ENCODE measurements around the gene JMJD1C. TPM values are rescaled to one million over a fixed set of nuclear protein-coding genes. Genes with fewer than 3 reads are reported as not detected.
"Not testable (repeated sequence)": the region's sequence is repeated elsewhere in the genome, so short reads cannot be mapped to it uniquely, and the experiment has no call there.

Gene JMJD1C
- polyA plus RNA-seq, 2 donors, result 22.0 to 49.1 TPM

DNA sequence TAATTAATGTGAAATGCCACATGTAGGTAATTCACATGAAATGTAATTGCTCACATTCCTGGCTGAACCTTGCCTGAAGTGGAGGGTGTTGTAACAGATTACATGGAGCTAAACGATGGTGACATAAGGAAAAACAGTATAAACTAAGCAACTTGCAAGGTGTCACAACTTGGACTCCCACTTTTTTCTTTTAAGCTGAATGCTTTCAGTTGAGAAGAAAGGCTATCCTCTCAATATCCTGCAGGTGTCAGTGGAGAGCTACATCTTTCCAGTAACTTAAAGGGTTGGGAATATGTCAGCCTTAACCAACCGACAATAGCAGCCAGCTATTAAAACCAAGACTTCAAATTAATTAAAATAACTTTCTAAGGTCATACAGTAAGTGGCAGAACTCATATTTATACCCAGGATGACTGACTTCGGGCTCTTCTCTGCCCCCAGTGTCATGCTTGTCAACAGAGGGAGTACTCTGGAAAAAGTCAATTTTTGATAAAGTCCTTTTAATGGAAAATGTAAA is 299.0 kb downstream of the JMJD1C start:
- no peak overlapping the region for H3K4me3 ChIP-seq (ENCODE audit: low read depth in 1 of 2, low read length in 2 of 2)

GRCh38 chr10:63165249-63165648 is 300.5 kb downstream of the JMJD1C start:
- H3K9me3 ChIP-seq (ENCODE audit: control insufficient read depth in 2 of 2, insufficient read depth in 1 of 2, low read depth in 1 of 2, low read length in 1 of 2), result no peaks in the 10 kb centered on the region
- H3K27me3 ChIP-seq (ENCODE audit: control insufficient read depth in 1 of 2, insufficient read depth in 2 of 2, low read length in 2 of 2), result no peaks in the 10 kb centered on the region
- no peak overlapping the region for H3K27ac ChIP-seq (ENCODE audit: low read depth in 2 of 2, low read length in 1 of 2)
- 94 to 95% methylated on average over 7 of the region's 7 CpGs for WGBS, 2 donors
- H3K4me3 ChIP-seq (ENCODE audit: low read depth in 1 of 2, low read length in 2 of 2), result no peak overlapping the region
- peaks cover under 1 to 3% of the 10 kb centered on the region in 2 donors for H3K36me3 ChIP-seq (ENCODE audit: control insufficient read depth in 2 of 2, insufficient read depth in 2 of 2, low read length in 1 of 2)
- no peaks in the 10 kb centered on the region for H3K4me1 ChIP-seq (ENCODE audit: control insufficient read depth in 2 of 2, insufficient read depth in 2 of 2, low read length in 1 of 2)

More for the DNA sequence above, 299.0 kb downstream of the JMJD1C start:
- no peaks in the 10 kb centered on the region for H3K9me3 ChIP-seq (ENCODE audit: control insufficient read depth in 2 of 2, insufficient read depth in 1 of 2, low read depth in 1 of 2, low read length in 1 of 2)
- 17 to 19% methylated on average over 3 of the region's 3 CpGs for WGBS, 2 donors
- H3K27me3 ChIP-seq (ENCODE audit: control insufficient read depth in 1 of 2, insufficient read depth in 2 of 2, low read length in 2 of 2), result no peaks in the 10 kb centered on the region
- H3K4me1 ChIP-seq (ENCODE audit: control insufficient read depth in 2 of 2, insufficient read depth in 2 of 2, low read length in 1 of 2), result no peaks in the 10 kb centered on the region
- peaks cover 3% of the 10 kb centered on the region in 2 donors for H3K36me3 ChIP-seq (ENCODE audit: control insufficient read depth in 2 of 2, insufficient read depth in 2 of 2, low read length in 1 of 2)
- no peak overlapping the region for H3K27ac ChIP-seq (ENCODE audit: low read depth in 2 of 2, low read length in 1 of 2)

DNA sequence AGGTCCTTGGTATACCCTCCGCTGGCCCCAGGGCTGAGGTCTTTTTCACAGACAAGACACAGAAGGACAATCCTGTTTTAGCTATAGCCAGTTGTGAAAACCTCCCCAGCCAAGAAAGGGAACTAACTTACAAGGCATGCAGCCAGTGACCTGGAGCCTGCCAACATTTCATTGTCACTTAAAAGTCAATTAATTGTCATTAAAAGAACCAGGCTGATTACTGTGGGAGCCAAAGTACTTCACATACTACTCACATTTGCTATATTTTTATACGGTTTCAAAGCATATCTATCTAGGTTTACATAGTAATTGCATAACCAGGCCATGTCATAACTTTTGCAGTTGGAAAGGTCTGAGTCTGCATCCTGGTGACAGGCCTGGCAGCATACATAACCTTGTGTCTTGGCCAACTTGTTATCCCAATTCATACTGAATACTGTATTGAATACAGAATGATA is 301.6 kb downstream of the JMJD1C start:
- H3K27ac ChIP-seq (ENCODE audit: low read depth in 2 of 2, low read length in 1 of 2), result no peak overlapping the region
- H3K27me3 ChIP-seq (ENCODE audit: control insufficient read depth in 1 of 2, insufficient read depth in 2 of 2, low read length in 2 of 2), result no peaks in the 10 kb centered on the region
- WGBS, 2 donors, result 60 to 62% methylated on average over 2 of the region's 2 CpGs
- H3K9me3 ChIP-seq (ENCODE audit: control insufficient read depth in 2 of 2, insufficient read depth in 1 of 2, low read depth in 1 of 2, low read length in 1 of 2), result no peaks in the 10 kb centered on the region
- no peaks in the 10 kb centered on the region for H3K36me3 ChIP-seq (ENCODE audit: control insufficient read depth in 2 of 2, insufficient read depth in 2 of 2, low read length in 1 of 2)
- no peaks in the 10 kb centered on the region for H3K4me1 ChIP-seq (ENCODE audit: control insufficient read depth in 2 of 2, insufficient read depth in 2 of 2, low read length in 1 of 2)
- no peak overlapping the region for H3K4me3 ChIP-seq (ENCODE audit: low read depth in 1 of 2, low read length in 2 of 2)

- Histone ChIP-seq H3K4me3 (ENCODE audit: low read depth in 1 of 2, low read length in 2 of 2) (no peak overlapping the region), H3K36me3 (ENCODE audit: control insufficient read depth in 2 of 2, insufficient read depth in 2 of 2, low read length in 1 of 2) (no peaks in the 10 kb centered on the region), H3K27ac (ENCODE audit: low read depth in 2 of 2, low read length in 1 of 2) (no peak overlapping the region), H3K9me3 (ENCODE audit: control insufficient read depth in 2 of 2, insufficient read depth in 1 of 2, low read depth in 1 of 2, low read length in 1 of 2) (no peaks in the 10 kb centered on the region), H3K27me3 (ENCODE audit: control insufficient read depth in 1 of 2, insufficient read depth in 2 of 2, low read length in 2 of 2) (no peaks in the 10 kb centered on the region), H3K4me1 (ENCODE audit: control insufficient read depth in 2 of 2, insufficient read depth in 2 of 2, low read length in 1 of 2) (no peaks in the 10 kb centered on the region)
- 58 to 66% methylated on average over 2 of the region's 2 CpGs for WGBS, 2 donors
Observed at GRCh38 chr10:63161592-63161991, 304.2 kb downstream of the JMJD1C start.

GRCh38 chr10:63157845-63158624 is 307.7 kb downstream of the JMJD1C start:
- H3K27me3 ChIP-seq (ENCODE audit: control insufficient read depth in 1 of 2, insufficient read depth in 2 of 2, low read length in 2 of 2), result no peaks in the 10 kb centered on the region
- WGBS, 2 donors, result 58 to 71% methylated on average over 3 of the region's 3 CpGs
- H3K36me3 ChIP-seq (ENCODE audit: control insufficient read depth in 2 of 2, insufficient read depth in 2 of 2, low read length in 1 of 2), result peaks cover 0 to 3% of the 10 kb centered on the region in 2 donors

DNA sequence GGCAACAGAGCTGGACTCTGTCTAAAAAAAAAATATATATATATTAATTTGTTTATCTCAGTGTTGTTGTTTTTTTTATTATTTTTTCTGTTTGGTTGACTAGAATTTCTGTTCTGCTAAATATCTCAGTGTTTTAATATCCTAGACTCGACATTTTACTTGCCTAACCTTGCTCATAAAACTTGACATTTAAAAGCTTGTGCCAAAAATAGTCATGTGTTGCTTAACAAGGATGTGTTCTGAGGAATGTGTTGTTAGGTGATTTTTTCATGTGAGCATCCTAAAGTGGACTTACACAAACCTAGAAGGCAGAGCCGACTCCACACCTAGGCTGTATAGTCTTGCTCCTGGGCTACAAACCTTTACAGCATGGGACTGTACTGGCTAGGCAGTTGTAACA is 309.5 kb downstream of the JMJD1C start:
- 78% methylated on average over 2 of the region's 2 CpGs for WGBS, 2 donors
- no peaks in the 10 kb centered on the region for H3K27me3 ChIP-seq (ENCODE audit: control insufficient read depth in 1 of 2, insufficient read depth in 2 of 2, low read length in 2 of 2)
- H3K27ac ChIP-seq (ENCODE audit: low read depth in 2 of 2, low read length in 1 of 2), result no peak overlapping the region

More at GRCh38 chr10:63157845-63158624, 307.7 kb downstream of the JMJD1C start:
- H3K9me3 ChIP-seq (ENCODE audit: control insufficient read depth in 2 of 2, insufficient read depth in 1 of 2, low read depth in 1 of 2, low read length in 1 of 2), result no peaks in the 10 kb centered on the region
- no peak overlapping the region for H3K27ac ChIP-seq (ENCODE audit: low read depth in 2 of 2, low read length in 1 of 2)
- no peak overlapping the region for H3K4me3 ChIP-seq (ENCODE audit: low read depth in 1 of 2, low read length in 2 of 2)
- no peaks in the 10 kb centered on the region for H3K4me1 ChIP-seq (ENCODE audit: control insufficient read depth in 2 of 2, insufficient read depth in 2 of 2, low read length in 1 of 2)

GRCh38 chr10:63155388-63156020 is 310.3 kb downstream of the JMJD1C start:
- no peaks in the 10 kb centered on the region for H3K27me3 ChIP-seq (ENCODE audit: control insufficient read depth in 1 of 2, insufficient read depth in 2 of 2, low read length in 2 of 2)
- no peak overlapping the region for H3K4me3 ChIP-seq (ENCODE audit: low read depth in 1 of 2, low read length in 2 of 2)
- H3K4me1 ChIP-seq (ENCODE audit: control insufficient read depth in 2 of 2, insufficient read depth in 2 of 2, low read length in 1 of 2), result no peaks in the 10 kb centered on the region
- WGBS, 2 donors, result 86 to 92% methylated on average over 8 of the region's 8 CpGs
- H3K27ac ChIP-seq (ENCODE audit: low read depth in 2 of 2, low read length in 1 of 2), result no peak overlapping the region
- H3K9me3 ChIP-seq (ENCODE audit: control insufficient read depth in 2 of 2, insufficient read depth in 1 of 2, low read depth in 1 of 2, low read length in 1 of 2), result no peaks in the 10 kb centered on the region
- H3K36me3 ChIP-seq (ENCODE audit: control insufficient read depth in 2 of 2, insufficient read depth in 2 of 2, low read length in 1 of 2), result peaks cover 0 to 3% of the 10 kb centered on the region in 2 donors

More for the DNA sequence above, 309.5 kb downstream of the JMJD1C start:
- Histone ChIP-seq H3K9me3 (ENCODE audit: control insufficient read depth in 2 of 2, insufficient read depth in 1 of 2, low read depth in 1 of 2, low read length in 1 of 2) (no peaks in the 10 kb centered on the region), H3K4me1 (ENCODE audit: control insufficient read depth in 2 of 2, insufficient read depth in 2 of 2, low read length in 1 of 2) (no peaks in the 10 kb centered on the region), H3K36me3 (ENCODE audit: control insufficient read depth in 2 of 2, insufficient read depth in 2 of 2, low read length in 1 of 2) (peaks cover 0 to 3% of the 10 kb centered on the region in 2 donors), H3K4me3 (ENCODE audit: low read depth in 1 of 2, low read length in 2 of 2) (no peak overlapping the region)

DNA sequence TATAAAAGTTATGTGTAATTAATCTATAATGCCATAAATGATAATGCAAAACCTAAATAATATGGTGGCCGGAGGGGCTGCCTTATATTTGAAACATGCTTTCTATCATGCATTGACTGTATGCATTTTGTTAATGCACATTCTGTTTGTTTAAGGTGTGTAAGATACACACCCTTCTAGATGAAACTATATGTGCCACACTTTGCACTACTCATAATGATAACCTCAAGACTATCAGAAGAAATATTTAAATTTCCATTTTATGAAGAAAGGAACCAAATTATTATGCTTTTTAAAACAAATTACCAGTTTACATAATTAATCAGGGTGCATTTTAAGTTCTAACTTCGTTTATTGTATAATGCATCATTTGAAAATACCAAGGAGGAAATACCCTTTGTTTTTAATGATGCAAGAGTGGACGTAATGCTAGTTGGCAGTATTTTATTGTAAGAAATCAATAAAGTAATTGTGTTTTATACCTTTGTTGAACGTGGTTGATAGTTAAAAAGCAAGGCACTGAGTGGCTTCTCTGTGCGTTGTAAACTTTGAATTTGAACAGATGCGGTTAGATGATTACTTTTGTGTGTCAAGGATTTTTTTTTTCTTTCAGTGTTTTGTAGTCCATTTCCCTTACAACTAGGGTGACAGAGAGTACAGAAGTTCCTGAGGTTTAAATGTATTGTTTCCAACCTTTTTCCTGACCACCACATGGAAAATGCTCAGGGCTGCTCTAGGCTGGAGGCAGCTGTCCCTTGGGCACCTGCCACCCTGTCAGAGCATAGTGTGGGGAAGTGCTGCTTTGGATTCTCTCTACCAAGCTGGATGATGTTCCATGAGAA is 311.0 kb downstream of the JMJD1C start:
- 81 to 84% methylated on average over 6 of the region's 6 CpGs for WGBS, 2 donors
- Histone ChIP-seq H3K4me1 (ENCODE audit: control insufficient read depth in 2 of 2, insufficient read depth in 2 of 2, low read length in 1 of 2) (no peaks in the 10 kb centered on the region), H3K27ac (ENCODE audit: low read depth in 2 of 2, low read length in 1 of 2) (peak overlapping the region in 1 of 2 donors; percentile 1), H3K36me3 (ENCODE audit: control insufficient read depth in 2 of 2, insufficient read depth in 2 of 2, low read length in 1 of 2) (peaks cover 0 to 3% of the 10 kb centered on the region in 2 donors), H3K4me3 (ENCODE audit: low read depth in 1 of 2, low read length in 2 of 2) (no peak overlapping the region), H3K27me3 (ENCODE audit: control insufficient read depth in 1 of 2, insufficient read depth in 2 of 2, low read length in 2 of 2) (no peaks in the 10 kb centered on the region), H3K9me3 (ENCODE audit: control insufficient read depth in 2 of 2, insufficient read depth in 1 of 2, low read depth in 1 of 2, low read length in 1 of 2) (no peaks in the 10 kb centered on the region)

DNA sequence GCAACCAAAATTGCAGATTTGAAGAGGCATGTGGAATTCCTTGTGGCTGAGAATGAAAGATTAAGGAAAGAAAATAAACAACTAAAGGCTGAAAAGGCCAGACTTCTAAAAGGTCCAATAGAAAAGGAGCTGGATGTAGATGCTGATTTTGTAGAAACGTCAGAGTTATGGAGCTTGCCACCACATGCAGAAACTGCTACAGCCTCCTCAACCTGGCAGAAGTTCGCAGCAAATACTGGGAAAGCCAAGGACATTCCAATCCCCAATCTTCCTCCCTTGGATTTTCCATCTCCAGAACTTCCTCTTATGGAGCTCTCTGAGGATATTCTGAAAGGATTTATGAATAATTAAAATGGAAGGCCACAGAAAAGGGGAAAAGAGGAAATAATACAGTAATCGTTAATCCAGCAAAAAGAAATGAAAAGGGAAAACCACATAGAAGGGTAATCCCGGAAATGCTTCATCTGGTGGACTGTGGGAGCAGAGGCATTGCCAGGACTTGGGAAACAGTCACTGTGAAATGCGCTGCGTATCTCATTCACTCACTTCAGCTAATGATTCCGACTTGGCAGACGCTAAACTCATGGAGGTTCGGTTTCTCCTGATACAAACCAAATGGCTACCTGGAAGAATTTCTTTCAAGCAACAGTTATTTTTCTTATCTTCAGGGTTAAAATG is 311.8 kb downstream of the JMJD1C start:
- not testable (repeated sequence) for H3K27ac ChIP-seq (ENCODE audit: low read depth in 2 of 2, low read length in 1 of 2); H3K27me3 ChIP-seq (ENCODE audit: control insufficient read depth in 1 of 2, insufficient read depth in 2 of 2, low read length in 2 of 2); H3K36me3 ChIP-seq (ENCODE audit: control insufficient read depth in 2 of 2, insufficient read depth in 2 of 2, low read length in 1 of 2); H3K4me3 ChIP-seq (ENCODE audit: low read depth in 1 of 2, low read length in 2 of 2); H3K4me1 ChIP-seq (ENCODE audit: control insufficient read depth in 2 of 2, insufficient read depth in 2 of 2, low read length in 1 of 2); H3K9me3 ChIP-seq (ENCODE audit: control insufficient read depth in 2 of 2, insufficient read depth in 1 of 2, low read depth in 1 of 2, low read length in 1 of 2)
- WGBS, 2 donors, result 80 to 81% methylated on average over 9 of the region's 9 CpGs

Data from esophagus (tissue), 2 donors.